ENCODE data around the gene HCFC1R1.
"Not testable (repeated sequence)": the region's sequence is repeated elsewhere in the genome, so short reads cannot be mapped to it uniquely, and the experiment has no call there.

HCFC1R1 gene, protein sequence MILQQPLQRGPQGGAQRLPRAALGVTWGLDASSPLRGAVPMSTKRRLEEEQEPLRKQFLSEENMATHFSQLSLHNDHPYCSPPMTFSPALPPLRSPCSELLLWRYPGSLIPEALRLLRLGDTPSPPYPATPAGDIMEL

GRCh38 chr16:3023669-3024478, at the start of gene HCFC1R1, which contains the start of gene THOC6:
TSS of gene HCFC1R1 (minus strand) at chr16:3023942. CDS start at chr16:3023941, 1 bp downstream.
TSS of gene THOC6 (plus strand) at chr16:3024035. CDS start at chr16:3024327, 292 bp downstream.
- DNase-seq = peak; percentile 86 to 94

GRCh38 chr16:3073448-3073847, 49.7 kb upstream of the HCFC1R1 start:
- DNase-seq = no peak

GRCh38 chr16:3072576-3073263, 49.0 kb upstream of the HCFC1R1 start:
- DNase-seq = not testable (repeated sequence)

DNA sequence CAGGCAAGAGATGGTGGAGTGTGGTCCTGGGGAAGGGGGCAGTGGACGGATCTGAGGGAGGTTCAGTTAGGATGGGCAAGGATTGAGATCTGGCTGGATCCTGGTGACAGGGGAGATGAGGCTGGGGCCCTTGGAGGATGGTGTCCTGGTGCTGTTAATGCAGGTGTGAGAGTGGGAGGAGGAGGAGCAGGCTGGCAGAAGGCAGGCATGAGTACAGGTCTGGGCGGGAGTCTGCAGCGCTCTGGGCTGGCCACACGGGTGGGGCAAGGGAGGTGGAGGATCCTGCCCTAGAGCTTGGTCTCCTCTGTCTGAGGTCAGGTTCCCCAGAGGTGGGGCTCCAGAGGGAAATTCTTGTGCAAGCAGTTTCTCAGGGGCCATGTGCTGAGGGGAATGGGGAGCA, 48.4 kb upstream of the HCFC1R1 start:
- not testable (repeated sequence) for DNase-seq

- no peak for DNase-seq
Observed at GRCh38 chr16:3071655-3072054, 47.9 kb upstream of the HCFC1R1 start.

- no peak for DNase-seq
Observed at GRCh38 chr16:3070608-3071111, 46.9 kb upstream of the HCFC1R1 start.

DNA sequence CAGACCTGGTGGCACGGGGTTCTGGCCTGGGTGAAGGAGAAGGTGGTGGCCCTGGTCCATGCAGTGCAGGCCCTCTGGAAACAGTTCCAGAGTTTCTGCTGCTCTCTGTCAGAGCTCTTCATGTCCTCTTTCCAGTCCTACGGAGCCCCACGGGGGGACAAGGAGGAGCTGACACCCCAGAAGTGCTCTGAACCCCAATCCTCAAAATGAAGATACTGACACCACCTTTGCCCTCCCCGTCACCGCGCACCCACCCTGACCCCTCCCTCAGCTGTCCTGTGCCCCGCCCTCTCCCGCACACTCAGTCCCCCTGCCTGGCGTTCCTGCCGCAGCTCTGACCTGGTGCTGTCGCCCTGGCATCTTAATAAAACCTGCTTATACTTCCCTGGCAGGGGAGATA, 45.4 kb upstream of the HCFC1R1 start:
- not testable (repeated sequence) for DNase-seq

GRCh38 chr16:3068487-3068886, 44.7 kb upstream of the HCFC1R1 start:
- DNase-seq = no peak

GRCh38 chr16:3066440-3066748, 42.7 kb upstream of the HCFC1R1 start:
- no peak for DNase-seq

DNA sequence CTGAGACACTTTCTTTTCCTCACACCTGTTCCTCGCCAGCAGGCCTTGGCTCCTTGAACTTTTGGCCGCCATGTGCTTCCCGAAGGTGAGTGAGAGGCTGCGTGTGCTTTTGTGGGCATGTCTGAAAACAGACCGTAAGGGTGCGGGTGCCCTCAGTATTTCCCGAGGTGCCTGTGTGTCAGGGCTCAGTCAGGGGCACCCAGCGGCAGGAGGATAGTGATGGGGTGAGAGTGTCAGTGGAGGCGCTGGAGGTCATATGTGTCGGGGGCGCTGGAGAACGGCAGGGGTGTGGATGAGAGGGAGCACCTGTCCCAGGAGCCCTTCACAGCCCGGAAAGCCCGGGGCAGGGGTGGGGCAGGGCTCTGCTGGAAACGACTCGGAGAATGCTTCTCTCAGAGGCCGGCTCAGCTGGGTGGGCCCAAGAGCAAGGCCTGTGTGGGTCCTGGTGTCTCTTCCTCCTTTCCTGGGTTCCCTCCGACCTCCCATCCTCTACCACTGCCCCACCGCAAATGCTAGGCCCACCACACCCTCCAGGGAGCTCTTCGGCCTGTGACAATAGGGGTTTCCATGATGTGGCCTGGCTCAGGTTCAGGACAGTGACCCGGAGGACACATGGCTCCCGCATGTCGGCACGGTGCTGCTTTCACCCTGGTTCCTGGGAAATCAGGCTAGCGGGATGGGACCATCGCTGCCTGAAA, 42.1 kb upstream of the HCFC1R1 start:
- no peak for DNase-seq

DNA sequence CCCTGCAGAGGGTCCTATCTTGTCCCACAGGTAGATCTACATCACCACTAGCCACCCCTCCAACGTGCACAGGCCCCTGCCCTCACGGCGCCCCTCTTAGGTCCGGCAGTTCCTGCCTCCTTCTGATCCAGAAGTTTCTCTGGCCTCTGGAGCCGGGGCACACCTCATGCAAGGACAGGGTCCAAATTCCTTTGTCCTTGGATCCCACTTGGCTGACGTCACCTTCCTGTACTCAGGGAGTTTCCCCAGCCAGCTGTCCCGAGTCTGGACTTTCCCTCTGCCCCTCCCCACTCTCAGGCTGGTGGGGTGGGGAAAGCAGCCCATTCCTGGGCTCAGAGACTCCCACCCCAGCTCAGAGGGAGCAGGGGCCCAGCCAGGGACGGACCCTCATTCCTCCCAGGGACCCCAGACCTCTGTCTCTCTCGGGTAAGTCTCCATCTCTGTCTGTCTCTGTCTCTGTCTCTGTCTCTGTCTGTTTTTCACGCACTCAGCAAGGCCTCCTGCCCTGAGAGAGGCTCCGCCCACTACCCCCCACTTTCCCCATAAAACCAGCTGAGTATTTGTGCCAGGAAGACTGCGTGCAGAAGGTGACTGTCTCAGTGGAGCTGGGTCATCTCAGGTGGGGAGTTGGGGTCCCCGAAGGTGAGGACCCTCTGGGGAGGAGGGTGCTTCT, 41.5 kb upstream of the HCFC1R1 start, which contains the start of gene IL32:
Gene IL32, plus strand, starts transcription at position 572 of the 673 bp plus-strand sequence. CDS start 172 bp downstream, outside the sequence.
- no peak for DNase-seq

- DNase-seq = no peak
Observed at GRCh38 chr16:3063625-3064386, 40.1 kb upstream of the HCFC1R1 start.

- no peak for DNase-seq
Observed at GRCh38 chr16:3062553-3062952, 38.8 kb upstream of the HCFC1R1 start.

DNA sequence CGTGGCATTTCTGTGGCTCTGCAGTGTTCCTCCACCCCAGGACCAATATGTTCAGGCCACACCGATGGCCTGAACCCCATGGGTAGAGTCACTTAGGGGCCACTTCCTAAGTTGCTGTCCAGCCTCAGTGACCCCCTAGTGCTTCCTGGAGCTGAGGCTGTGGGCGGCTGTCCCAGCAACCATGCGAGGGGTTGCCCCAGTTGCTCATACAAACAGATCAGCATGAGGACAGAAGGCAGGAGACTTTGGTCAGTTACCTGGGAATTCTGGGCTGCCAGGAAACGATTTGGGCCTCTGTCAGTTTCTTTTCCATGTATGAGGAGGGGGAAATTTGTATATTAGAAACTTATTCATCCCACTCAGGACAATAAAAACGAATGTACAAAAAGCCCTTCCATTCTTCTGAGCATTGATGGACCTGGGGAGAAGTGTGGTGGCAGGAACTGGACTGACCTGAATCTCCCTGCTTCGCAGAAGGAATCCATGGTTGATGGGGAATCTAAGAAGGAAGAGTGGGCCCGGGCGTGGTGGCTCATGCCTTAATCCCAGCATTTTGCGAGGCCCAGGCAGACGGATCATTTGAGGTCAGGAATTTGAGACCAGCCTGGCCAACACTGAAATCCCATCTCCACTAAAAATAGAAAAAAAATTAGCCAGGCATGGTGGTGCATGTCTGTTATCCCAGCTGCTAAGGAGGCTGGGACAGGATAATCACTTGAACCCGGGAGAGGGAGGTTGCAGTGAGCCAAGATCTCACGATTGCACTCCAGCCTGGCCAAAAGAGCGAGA, 36.8 kb upstream of the HCFC1R1 start:
- DNase-seq = no peak

- DNase-seq = no peak
Observed at GRCh38 chr16:3059723-3060242, 36.0 kb upstream of the HCFC1R1 start.

DNA sequence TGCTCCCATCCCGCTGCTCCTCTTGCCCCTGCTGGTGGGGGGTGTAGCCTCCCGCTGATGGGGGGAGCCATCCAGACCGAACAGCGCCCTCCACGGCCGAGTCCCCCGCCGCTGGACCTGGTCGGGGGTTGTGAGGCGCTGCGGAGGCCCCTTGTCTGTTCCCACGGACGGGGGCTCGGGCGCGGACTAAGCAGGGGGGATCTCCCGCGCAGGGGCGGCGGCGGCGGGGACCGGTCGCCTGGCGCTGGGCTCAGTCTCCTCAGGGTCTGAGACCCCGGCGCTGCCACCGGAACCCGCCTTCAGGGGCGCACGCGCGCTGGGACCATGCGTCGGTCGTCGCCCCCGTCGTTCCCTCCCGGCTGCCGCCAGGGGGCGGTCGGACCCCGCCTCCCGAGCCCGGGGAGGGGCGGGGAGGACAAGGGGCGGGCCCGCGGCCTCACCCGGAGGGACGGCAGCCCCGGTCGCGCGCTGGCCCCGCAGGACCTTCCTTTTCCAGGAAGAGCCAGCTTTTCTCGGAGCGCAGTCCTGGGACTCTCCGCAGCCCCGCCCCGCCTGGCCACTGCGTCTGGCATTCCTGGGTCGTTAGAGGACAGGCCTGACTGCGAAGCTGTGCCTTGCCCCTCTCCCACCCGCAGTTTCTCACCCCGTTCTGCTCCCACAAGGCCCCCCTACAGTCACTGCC, 35.4 kb upstream of the HCFC1R1 start:
- peak; percentile 51 to 59 for DNase-seq

- DNase-seq = peak in 1 of 2 experiments; percentile 16
Observed at GRCh38 chr16:3058139-3059030, 34.6 kb upstream of the HCFC1R1 start.
